ENCODE results near the gene PSG7.
"Not testable (repeated sequence)": the region's sequence is repeated elsewhere in the genome, so short reads cannot be mapped to it uniquely, and the experiment has no call there.

Gene PSG7

DNA sequence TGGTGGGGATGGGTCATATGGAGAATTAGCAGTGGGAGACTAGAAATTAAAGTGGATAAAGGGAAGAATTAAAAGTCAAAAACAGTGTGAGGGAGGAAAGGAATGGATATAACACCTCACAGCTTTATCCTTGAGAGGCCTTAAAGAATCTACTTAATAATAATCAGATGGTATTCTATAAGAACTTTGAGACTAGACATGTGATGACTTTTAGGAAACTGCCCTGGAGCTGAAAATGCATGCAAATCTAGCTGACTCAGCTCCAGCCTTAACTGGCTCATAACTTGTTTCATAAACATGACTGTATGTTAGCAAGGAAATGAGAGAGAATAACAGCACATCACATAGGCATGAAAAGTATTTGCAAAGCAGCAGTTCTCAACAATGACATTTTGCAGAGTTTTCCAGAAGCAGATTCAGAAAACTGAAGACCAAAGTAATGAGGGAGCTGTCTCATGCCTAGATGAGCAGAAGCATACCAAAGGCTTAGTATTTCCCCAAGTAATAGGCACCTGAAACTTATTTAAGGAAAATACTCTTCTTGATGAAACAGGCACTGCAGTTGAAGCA, 49.0 kb downstream of the PSG7 start:
- in situ Hi-C loops (cut with HindIII; ENCODE audit: low pct_unique_long_range_greater_than_20kb, low sequenced_read_pairs) = not testable (repeated sequence)

DNA sequence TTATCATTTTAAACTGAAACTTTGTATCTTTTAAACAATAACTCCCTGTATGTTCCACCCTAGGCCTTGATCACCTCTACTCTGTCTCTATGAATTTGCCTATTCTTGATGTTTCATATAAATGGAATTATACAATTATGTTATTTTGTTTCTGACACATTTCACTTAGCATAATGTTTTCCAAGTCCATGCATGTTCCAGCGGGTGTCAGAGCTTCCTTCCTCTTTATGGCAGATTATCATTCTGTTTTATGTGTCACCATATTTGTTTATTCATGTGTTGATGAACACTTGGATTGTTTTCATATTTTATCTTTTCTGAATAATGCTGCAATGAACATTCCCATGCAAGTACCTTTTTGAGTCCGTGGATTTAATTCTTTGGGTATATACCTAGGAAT, 54.3 kb downstream of the PSG7 start:
- in situ Hi-C loops (cut with HindIII; ENCODE audit: low pct_unique_long_range_greater_than_20kb, low sequenced_read_pairs); DNase-seq (ENCODE audit: low read depth in 1 of 2, low spot score in 1 of 2): not testable (repeated sequence)

More for the DNA sequence above, 49.0 kb downstream of the PSG7 start:
- DNase-seq (ENCODE audit: low read depth in 1 of 2, low spot score in 1 of 2) = not testable (repeated sequence)

DNA sequence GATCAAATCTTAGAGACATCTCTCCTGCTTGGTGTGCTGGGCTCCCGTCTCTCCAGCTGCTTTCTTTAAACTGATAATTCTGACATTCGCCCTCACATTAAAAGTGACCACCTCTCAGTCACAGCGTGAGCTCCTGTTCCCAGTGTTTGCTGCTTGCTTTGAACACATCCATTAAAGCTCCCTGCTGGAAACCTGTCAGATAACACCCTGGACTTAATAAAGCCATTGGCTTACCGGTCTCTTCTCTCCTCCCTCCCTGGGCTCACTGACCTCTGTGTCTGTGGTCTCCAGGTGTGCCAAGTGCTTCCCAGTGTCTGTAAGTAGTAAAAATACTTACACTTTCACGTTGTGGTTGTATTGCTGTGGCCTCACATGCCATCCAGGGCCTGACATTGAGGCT, 55.0 kb downstream of the PSG7 start:
- in situ Hi-C loops (cut with HindIII; ENCODE audit: low pct_unique_long_range_greater_than_20kb, low sequenced_read_pairs); DNase-seq (ENCODE audit: low read depth in 1 of 2, low spot score in 1 of 2): not testable (repeated sequence)

DNA sequence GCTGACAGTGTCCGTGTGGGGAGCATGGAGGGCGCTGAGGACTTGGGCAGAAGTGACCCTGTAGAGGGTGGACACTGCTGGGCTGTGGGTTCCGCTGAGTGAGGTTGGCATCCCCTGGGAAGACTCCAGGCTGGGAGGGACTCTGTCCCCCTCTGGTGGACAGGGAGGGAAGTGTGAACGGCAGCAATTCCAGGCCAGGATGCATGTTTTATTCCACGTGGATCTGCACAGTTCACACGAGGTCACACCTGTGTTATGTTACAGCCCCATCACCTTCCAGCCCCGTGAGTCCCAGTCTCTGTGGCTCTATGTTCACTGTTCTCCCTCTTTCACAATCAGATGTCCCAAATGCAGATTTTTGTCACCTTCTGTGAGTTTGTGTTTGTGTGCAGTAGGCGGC, 55.7 kb downstream of the PSG7 start:
- peak in 1 of 2 experiments; percentile 12 for DNase-seq (ENCODE audit: low read depth in 1 of 2, low spot score in 1 of 2)
- in situ Hi-C loops (cut with HindIII; ENCODE audit: low pct_unique_long_range_greater_than_20kb, low sequenced_read_pairs) = not testable (repeated sequence)

DNA sequence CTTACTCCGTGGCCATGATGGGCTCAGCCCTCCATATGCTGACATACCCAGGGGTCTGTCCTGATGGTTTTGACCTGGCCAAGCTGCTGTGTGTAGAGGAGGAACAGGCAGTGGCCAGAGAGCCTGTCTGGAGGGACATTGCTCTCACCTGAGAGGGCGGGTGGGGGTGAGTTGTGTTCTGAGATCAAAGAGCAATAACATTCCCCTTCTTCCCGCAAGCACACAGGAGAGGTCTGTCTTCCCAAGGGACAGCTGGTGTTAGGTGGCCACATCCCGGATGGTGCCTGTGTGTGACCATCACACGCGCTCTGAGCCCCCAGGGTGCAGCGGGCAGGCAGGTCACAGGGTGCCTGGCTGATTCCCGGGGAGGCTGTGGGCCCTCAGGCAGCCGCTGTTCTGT, 56.4 kb downstream of the PSG7 start:
- DNase-seq (ENCODE audit: low read depth in 1 of 2, low spot score in 1 of 2); in situ Hi-C loops (cut with HindIII; ENCODE audit: low pct_unique_long_range_greater_than_20kb, low sequenced_read_pairs): not testable (repeated sequence)

DNA sequence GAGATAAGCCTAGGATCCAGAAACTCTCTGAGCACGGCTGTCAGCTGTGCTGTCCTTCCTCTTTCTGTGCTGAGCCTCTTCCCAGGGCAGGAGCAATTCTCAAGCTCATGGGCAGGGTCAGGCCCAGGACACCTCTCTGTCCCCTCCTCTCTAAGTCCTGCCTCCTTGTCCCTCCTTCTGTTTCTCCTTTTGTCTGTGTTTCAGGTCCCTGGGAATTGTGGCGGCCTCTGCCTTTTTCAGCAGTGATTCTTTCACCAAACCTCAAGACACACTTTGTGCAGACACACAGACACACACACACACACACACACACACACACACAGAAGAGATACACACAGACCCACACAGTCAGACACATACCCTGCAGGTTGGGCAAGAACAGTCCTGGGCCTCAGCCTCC, 57.4 kb downstream of the PSG7 start, which contains the start of gene PSG1:
TSS of gene PSG1 (minus strand) at position 101 of the 400 bp plus-strand sequence. CDS start 132 bp downstream, outside the sequence.
- no peak for TF ChIP-seq JUND (IDR thresholded peaks at IDR 0.05; ENCODE audit: low read depth)
- in situ Hi-C loops (cut with HindIII; ENCODE audit: low pct_unique_long_range_greater_than_20kb, low sequenced_read_pairs) = no loop called here
- no peak for DNase-seq (ENCODE audit: low read depth in 1 of 2, low spot score in 1 of 2)

DNA sequence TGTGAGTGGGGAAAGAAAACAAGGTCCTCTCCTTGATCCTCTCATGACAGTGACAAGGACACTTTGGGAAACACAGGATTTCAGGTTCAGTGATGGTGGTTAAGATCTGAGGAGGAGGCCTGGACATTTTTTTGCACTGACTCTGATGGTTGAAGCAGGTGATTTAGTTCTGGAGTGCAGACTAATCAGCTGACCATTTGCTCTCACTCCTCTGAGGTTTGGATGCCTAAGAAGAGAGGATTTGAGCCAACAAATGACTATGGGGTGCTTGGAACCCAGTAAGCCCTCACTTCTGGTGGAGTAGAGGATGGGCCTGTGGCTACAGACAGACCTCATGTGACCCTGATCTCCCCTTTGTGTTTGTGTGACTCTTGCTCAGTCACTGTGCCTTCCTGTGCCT, 60.4 kb downstream of the PSG7 start:
- DNase-seq (ENCODE audit: low read depth in 1 of 2, low spot score in 1 of 2); in situ Hi-C loops (cut with HindIII; ENCODE audit: low pct_unique_long_range_greater_than_20kb, low sequenced_read_pairs): not testable (repeated sequence)

DNA sequence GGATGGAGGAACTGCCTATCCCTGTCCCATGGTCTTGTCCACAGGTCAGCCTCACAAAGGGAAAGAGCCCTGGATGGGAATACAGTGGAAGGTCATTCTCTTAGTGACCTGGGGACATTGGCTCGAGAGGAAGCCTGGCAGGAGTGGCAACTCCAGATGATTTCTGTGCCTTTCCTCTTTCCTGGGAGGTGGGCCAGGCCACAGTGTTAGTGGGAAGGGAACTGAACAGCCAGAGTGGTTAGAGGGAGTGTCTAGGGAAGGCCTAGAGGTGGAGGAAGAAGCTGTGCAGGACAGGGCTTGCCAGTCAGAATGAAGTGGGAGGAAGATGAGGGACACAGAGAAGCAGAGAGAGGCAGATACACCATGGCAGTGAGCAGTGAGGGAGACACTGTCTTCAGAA, 61.1 kb downstream of the PSG7 start:
- DNase-seq (ENCODE audit: low read depth in 1 of 2, low spot score in 1 of 2); in situ Hi-C loops (cut with HindIII; ENCODE audit: low pct_unique_long_range_greater_than_20kb, low sequenced_read_pairs): not testable (repeated sequence)

DNA sequence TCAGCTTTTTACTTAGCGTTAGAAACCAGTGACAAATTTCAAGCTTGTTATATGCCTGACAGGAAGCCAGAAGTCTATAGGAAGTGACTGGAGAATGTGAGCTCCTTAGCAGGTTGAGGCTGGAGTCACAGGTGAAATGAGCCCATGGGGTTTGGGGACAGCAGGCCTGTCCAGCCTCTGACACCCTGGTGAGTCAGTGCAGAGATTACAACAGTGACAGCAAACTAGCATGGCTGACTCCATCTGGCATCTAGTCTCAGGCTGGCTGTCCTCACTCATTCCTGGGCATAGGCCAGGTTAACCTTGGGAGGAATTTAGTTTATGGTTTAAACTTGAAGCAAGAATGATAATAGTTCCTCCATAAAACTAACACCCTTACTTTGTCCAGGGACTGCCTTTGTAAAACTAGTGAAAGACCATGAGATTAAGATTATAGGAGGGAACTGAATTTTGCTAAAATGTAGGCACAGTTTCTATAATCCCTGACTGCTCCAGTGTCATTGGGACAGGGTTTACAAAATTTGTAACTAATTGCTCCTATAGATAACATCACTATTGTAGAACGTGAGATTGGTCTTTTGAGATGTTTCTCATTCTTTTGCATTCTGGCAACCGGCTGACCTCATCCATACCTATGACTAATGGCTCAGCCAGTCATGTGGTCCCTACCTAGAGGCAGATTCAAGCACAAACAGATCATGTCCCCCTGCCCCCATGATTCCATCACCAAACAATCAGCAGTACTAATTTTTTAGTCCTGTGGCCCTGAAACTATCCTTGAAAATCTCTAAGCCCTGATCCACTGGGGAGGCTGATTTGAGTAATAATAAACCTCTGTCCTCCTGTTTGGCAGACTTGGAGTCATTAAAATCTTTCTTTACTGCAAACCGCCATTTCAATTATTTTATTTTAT, 61.9 kb downstream of the PSG7 start:
- DNase-seq (ENCODE audit: low read depth in 1 of 2, low spot score in 1 of 2); in situ Hi-C loops (cut with HindIII; ENCODE audit: low pct_unique_long_range_greater_than_20kb, low sequenced_read_pairs): not testable (repeated sequence)

DNA sequence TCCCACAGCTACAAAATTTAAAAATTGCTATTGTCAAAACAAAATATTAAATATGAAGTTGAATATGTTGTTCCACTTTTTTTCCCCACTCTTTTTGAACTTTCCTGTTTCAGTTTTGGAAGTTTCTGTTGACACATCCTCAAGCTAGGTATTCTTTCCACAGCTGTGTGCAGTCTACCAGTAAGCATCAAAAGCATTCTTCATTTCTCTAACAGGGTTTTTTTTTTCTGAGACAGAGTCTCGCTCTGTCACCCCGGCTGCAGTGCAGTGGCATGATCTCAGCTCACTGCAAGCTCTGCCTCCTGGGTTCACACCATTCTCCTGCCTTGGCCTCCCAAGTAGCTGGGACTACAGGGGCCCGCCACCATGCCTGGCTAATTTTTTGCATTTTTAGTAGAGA, 62.9 kb downstream of the PSG7 start:
- DNase-seq (ENCODE audit: low read depth in 1 of 2, low spot score in 1 of 2); in situ Hi-C loops (cut with HindIII; ENCODE audit: low pct_unique_long_range_greater_than_20kb, low sequenced_read_pairs): not testable (repeated sequence)

All from T47D (cell line).